ENCODE measurements around the gene ADGRG1. TPM values are rescaled to one million over a fixed set of nuclear protein-coding genes. Genes with fewer than 3 reads are reported as not detected.
A peak's percentile ranks its signal among the peaks of the same experiment; 100 is the strongest.
"Not testable (repeated sequence)": the region's sequence is repeated elsewhere in the genome, so short reads cannot be mapped to it uniquely, and the experiment has no call there.

Gene ADGRG1
- total RNA-seq, 2 experiments from 2014 or later, result 2.2 to 2.9 TPM

- H3K27ac Mint-ChIP-seq, result no peak overlapping the region
- peaks cover 28% of the 10 kb centered on the region for H3K9me3 Mint-ChIP-seq
- DNase-seq, result no peak
These were observed 33.8 kb upstream of the ADGRG1 start for GRCh38 chr16:57594531-57595031.

DNA sequence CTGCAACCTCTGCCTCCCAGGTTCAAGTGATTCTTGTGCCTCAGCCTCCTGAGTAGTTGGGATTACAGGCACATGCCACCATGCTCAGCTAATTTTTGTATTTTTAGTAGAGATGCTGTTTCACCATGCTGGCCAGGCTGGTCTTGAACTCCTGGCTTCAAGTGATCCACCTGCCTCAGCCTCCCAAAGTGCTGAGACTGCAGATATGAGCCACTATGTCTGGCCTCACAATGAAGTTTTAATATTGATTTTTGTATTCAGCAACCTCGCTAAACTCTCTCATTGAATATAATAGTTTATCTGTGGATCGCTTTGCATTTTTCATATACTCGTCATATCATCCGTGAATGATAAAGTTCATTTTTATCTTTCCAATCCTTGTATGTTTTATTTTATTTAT lies 32.2 kb upstream of the ADGRG1 start:
- H3K27me3 Mint-ChIP-seq, H3K27ac Mint-ChIP-seq, H3K4me3 Mint-ChIP-seq, DNase-seq, POLR2A ChIA-PET: not testable (repeated sequence)
- H3K4me1 Mint-ChIP-seq, result peaks cover 65% of the 10 kb centered on the region
- H3K36me3 Mint-ChIP-seq (ENCODE audit: low read depth), result peaks cover 35% of the 10 kb centered on the region
- CTCF ChIA-PET, result interaction anchor here (0.7 to 1.0 kb wide), 2 partner anchors 20 to 45 kb away, joined by 3 read pairs; no protein-coding TSS in a partner anchor
- H3K9me3 Mint-ChIP-seq, result peaks cover 28% of the 10 kb centered on the region

More at GRCh38 chr16:57594531-57595031, 33.8 kb upstream of the ADGRG1 start:
- Mint-ChIP-seq H3K36me3 (ENCODE audit: low read depth) (peaks cover 35% of the 10 kb centered on the region), H3K27me3 (peaks cover 2% of the 10 kb centered on the region), H3K4me1 (peaks cover 60% of the 10 kb centered on the region), H3K4me3 (no peak overlapping the region)
- POLR2A ChIA-PET, result no interaction called here
- CTCF ChIA-PET, result interaction anchor here (1.0 to 5.3 kb wide), 5 partner anchors 7 to 142 kb away, joined by 3 to 55 read pairs (median 3); no protein-coding TSS in a partner anchor

DNA sequence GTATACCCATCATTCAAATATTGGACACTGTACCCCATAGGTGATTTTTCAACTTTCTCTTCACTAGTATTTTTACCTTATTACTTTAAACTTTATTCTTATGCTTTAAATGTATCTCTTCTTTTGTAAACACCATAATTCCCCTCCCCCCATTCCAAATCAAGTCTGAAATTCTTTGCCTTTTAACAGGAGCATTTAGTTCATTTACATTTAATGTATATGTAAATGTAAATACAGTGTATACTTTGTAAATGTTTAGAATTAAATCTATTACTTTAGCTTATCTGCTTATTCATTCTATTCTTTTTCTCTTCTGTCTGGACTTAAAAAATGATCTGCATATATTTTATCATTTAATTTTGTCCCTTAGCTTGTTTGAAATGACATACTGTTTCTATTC lies 30.0 kb upstream of the ADGRG1 start:
- Mint-ChIP-seq H3K4me3 (no peak overlapping the region), H3K27me3 (peaks cover 5% of the 10 kb centered on the region), H3K4me1 (peaks cover 64% of the 10 kb centered on the region), H3K27ac (no peak overlapping the region), H3K9me3 (peaks cover 24% of the 10 kb centered on the region), H3K36me3 (ENCODE audit: low read depth) (peaks cover 29% of the 10 kb centered on the region)
- no peak for DNase-seq
- ChIA-PET CTCF (interaction anchor here (1.1 to 5.2 kb wide), 3 partner anchors 12 to 79 kb away, joined by 3 to 33 read pairs (median 26); no protein-coding TSS in a partner anchor), POLR2A (no interaction called here)

DNA sequence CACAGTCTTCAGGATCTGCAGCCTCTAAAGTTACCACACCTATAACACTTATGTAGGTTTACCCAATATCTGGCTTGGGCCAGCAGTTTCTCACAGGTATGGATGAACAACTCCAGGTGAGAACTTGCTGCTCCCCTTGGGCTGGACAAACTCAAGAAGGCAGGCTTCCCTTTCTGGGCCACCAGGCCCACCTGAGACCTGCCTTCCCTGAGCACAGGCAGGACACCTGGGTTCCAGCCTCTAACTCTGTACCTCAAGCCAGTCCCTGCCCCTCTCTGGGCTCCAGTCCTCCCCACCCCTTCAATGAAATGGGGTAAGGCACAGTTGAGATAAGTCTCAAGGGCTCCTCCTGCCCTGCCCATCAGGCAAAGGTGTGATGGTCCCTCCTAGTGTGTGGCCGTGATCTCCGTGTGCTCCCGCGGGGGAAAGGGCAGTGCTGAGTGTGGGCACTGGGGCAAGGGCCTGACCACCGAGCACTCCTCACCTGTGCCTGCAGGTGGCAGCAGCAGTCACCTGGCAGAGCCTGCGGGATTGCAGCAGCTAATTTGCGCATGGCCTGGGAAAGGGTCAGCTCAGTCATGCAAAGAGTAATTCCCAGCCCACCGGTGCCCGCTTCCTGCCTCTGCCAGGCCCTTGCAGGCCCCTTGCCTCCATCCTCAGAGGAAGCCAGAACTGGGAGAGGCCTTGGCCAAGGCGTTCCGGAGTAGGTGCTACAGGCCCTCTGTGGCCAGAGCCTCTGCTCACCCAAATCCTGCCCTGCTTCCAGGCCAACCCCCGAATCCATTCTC lies 28.2 kb upstream of the ADGRG1 start:
- peaks cover 22% of the 10 kb centered on the region for H3K9me3 Mint-ChIP-seq
- H3K4me1 Mint-ChIP-seq, result peaks cover 67% of the 10 kb centered on the region
- peaks cover 5% of the 10 kb centered on the region for H3K27me3 Mint-ChIP-seq
- POLR2A ChIA-PET, result no interaction called here
- CTCF ChIA-PET, result interaction anchor here (0.8 to 5.2 kb wide), 11 partner anchors 9 to 300 kb away, joined by 3 to 48 read pairs (median 4); partner anchors contain the start of gene POLR2C
- H3K4me3 Mint-ChIP-seq, result no peak overlapping the region
- no peak for DNase-seq
- peak overlapping the region; percentile 97 for H3K27ac Mint-ChIP-seq
- H3K36me3 Mint-ChIP-seq (ENCODE audit: low read depth), result peaks cover 27% of the 10 kb centered on the region

DNA sequence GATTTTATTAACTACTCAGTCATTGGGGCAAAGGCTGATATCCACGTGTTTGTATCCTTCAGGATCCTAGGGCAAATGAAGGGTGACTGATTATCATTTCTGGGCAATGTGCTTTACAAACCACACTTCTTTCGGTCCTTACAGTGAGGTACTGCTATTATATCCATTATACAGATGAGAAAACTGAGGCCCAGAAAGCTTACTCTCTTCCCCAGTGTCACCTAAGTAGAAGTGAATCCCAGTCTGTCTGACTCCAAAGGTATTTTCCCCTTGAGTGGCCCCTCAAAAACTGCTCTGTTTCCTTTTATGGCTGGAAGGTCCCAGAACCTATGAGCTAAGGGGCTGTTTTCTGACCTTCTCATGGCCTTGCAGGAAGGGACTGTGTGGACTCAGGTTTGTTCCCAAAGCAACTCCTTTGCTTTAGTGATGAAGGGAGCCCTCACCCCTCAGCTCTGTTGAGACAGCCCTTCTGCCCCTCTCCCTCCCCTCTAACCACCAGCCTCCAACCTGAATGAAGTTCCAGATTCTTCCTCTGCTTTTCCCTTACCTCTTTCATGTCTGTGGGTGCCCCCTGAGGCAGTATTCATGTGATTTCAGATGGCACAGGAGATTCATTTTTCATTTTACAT lies 27.4 kb upstream of the ADGRG1 start:
- Mint-ChIP-seq H3K4me3 (no peak overlapping the region), H3K36me3 (ENCODE audit: low read depth) (peaks cover 21% of the 10 kb centered on the region), H3K27me3 (peaks cover 5% of the 10 kb centered on the region), H3K27ac (peak overlapping the region; percentile 97), H3K4me1 (peaks cover 69% of the 10 kb centered on the region), H3K9me3 (peaks cover 17% of the 10 kb centered on the region)
- ChIA-PET POLR2A (interaction anchor here (1.4 kb wide), 1 partner anchor 8 kb away, joined by 6 read pairs; no protein-coding TSS in a partner anchor), CTCF (interaction anchor here (0.8 to 5.2 kb wide), 13 partner anchors 9 to 301 kb away, joined by 3 to 48 read pairs (median 4); no protein-coding TSS in a partner anchor)
- no peak for DNase-seq

GRCh38 chr16:57601801-57602478 lies 26.5 kb upstream of the ADGRG1 start:
- peaks cover 16% of the 10 kb centered on the region for H3K36me3 Mint-ChIP-seq (ENCODE audit: low read depth)
- peaks cover 14% of the 10 kb centered on the region for H3K9me3 Mint-ChIP-seq
- POLR2A ChIA-PET, result interaction anchor here (1.0 to 1.4 kb wide), 2 partner anchors 8 to 9 kb away, joined by 3 to 6 read pairs; no protein-coding TSS in a partner anchor
- peak overlapping the region; percentile 35 for H3K4me3 Mint-ChIP-seq
- DNase-seq, result peak; percentile 83
- peaks cover 68% of the 10 kb centered on the region for H3K4me1 Mint-ChIP-seq
- H3K27ac Mint-ChIP-seq, result peak overlapping the region; percentile 97
- peaks cover 5% of the 10 kb centered on the region for H3K27me3 Mint-ChIP-seq
- CTCF ChIA-PET, result interaction anchor here (0.6 to 5.2 kb wide), 10 partner anchors 9 to 134 kb away, joined by 3 to 48 read pairs (median 4); partner anchors contain the start of gene KATNB1

GRCh38 chr16:57603115-57604024 lies 25.1 kb upstream of the ADGRG1 start:
- H3K27me3 Mint-ChIP-seq, result peaks cover 3% of the 10 kb centered on the region
- peak overlapping the region; percentile 97 for H3K27ac Mint-ChIP-seq
- ChIA-PET CTCF (interaction anchor here (4.4 to 5.2 kb wide), 3 partner anchors 7 to 45 kb away, joined by 26 to 48 read pairs (median 33); no protein-coding TSS in a partner anchor), POLR2A (no interaction called here)
- peaks cover 6% of the 10 kb centered on the region for H3K9me3 Mint-ChIP-seq
- no peak overlapping the region for H3K4me3 Mint-ChIP-seq
- H3K36me3 Mint-ChIP-seq (ENCODE audit: low read depth), result peaks cover 7% of the 10 kb centered on the region
- DNase-seq, result no peak
- H3K4me1 Mint-ChIP-seq, result peaks cover 72% of the 10 kb centered on the region

DNA sequence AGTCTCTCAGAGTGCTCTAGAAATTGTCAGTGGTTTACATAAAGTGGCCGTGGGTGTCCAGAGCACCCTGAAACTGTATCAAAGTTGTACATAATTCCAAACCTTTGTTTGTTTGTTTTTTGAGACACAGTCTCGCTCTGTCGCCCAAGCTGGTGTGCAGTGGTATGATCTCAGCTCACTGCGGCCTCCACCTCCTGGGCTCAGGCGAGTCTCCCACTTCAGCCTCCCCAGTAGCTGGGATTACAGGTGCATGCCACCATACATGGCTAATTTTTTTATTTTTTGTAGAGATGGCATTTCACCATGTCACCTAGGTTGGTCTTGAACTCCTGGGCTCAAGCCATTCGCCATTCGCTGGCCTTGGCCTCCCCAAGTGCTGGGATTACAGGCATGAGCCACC lies 24.3 kb upstream of the ADGRG1 start:
- Mint-ChIP-seq H3K27me3 (peaks cover 3% of the 10 kb centered on the region), H3K4me1 (peaks cover 77% of the 10 kb centered on the region), H3K9me3 (peaks cover 2% of the 10 kb centered on the region), H3K4me3 (no peak overlapping the region), H3K27ac (peak overlapping the region; percentile 46), H3K36me3 (ENCODE audit: low read depth) (peaks cover 2% of the 10 kb centered on the region)
- POLR2A ChIA-PET, result no interaction called here
- CTCF ChIA-PET, result interaction anchor here (0.6 to 0.9 kb wide), 3 partner anchors 11 to 28 kb away, joined by 3 read pairs; no protein-coding TSS in a partner anchor
- DNase-seq, result no peak

GRCh38 chr16:57606147-57606846 lies 22.1 kb upstream of the ADGRG1 start:
- Mint-ChIP-seq H3K27me3 (peaks cover 3% of the 10 kb centered on the region), H3K9me3 (no peaks in the 10 kb centered on the region), H3K4me3 (no peak overlapping the region), H3K36me3 (ENCODE audit: low read depth) (no peaks in the 10 kb centered on the region), H3K4me1 (peaks cover 76% of the 10 kb centered on the region), H3K27ac (no peak overlapping the region)
- CTCF ChIA-PET, result interaction anchor here (2.7 kb wide), 1 partner anchor 15 kb away, joined by 8 read pairs; no protein-coding TSS in a partner anchor
- POLR2A ChIA-PET, result no interaction called here
- DNase-seq, result no peak

- peaks cover 73% of the 10 kb centered on the region for H3K4me1 Mint-ChIP-seq
- ChIA-PET POLR2A (no interaction called here), CTCF (interaction anchor here (2.0 to 2.7 kb wide), 2 partner anchors 16 to 24 kb away, joined by 5 to 8 read pairs; no protein-coding TSS in a partner anchor)
- peak overlapping the region; percentile 58 for H3K27ac Mint-ChIP-seq
- H3K36me3 Mint-ChIP-seq (ENCODE audit: low read depth), result no peaks in the 10 kb centered on the region
- H3K27me3 Mint-ChIP-seq, result peaks cover 3% of the 10 kb centered on the region
- no peaks in the 10 kb centered on the region for H3K9me3 Mint-ChIP-seq
- no peak overlapping the region for H3K4me3 Mint-ChIP-seq
- DNase-seq, result no peak
These were observed 21.5 kb upstream of the ADGRG1 start for GRCh38 chr16:57606847-57607501.

All from activated CD4-positive, alpha-beta T cell treated with anti-CD3 and anti-CD28 coated beads, Interleukin-2, amount 10 ng/mL, durations not matched to agents 7 days and 5 days (primary cell).